ENCODE measurements around the gene SH3GLB2.

- TF ChIP-seq CTCF (conservative IDR thresholded peaks at IDR 0.05; ENCODE audit: low read length): no peak
- TF ChIP-seq EZH2phosphoT487 (IDR thresholded peaks at IDR 0.05; ENCODE audit: borderline replicate concordance): no peak
These were observed 28.4 kb downstream of the SH3GLB2 start for GRCh38 chr9:128999581-129000206.
